ENCODE results near the gene NHSL1. TPM values are rescaled to one million over a fixed set of nuclear protein-coding genes. Genes with fewer than 3 reads are reported as not detected.

The NHSL1 gene
- total RNA-seq, result 15.5 and 28.9 TPM in 2 replicates

GRCh38 chr6:138499303-138500018 lies at the start of gene NHSL1:
Gene NHSL1, minus strand, starts transcription at chr6:138499494. Its CDS starts 204 bp downstream, at chr6:138499290.

GRCh38 chr6:138403801-138404665 lies 95.3 kb downstream of the NHSL1 start, which contains the start of gene HEBP2:
Gene HEBP2, plus strand, starts transcription at chr6:138404223. Its CDS starts 273 bp downstream, at chr6:138404496.

GRCh38 chr6:138377844-138378243 lies 121.5 kb downstream of the NHSL1 start, which contains the start of gene SMIM28:
Gene SMIM28, plus strand, starts transcription at chr6:138377905. Its CDS starts 168 bp downstream, at chr6:138378073.

Small RNA genes within 50 kb of the gene (small RNA-seq; reads per million reads assigned to genes)
- gene AL031003.1 (ENCODE audit: low replicate concordance) (not detected), gene AL391669.1 (ENCODE audit: low replicate concordance) (not detected), gene MIR3145 (ENCODE audit: low replicate concordance) (0.20 reads per million)

Other genes with a start within 250 kb of the NHSL1 start
- gene SMIM28, start 121.6 kb downstream of the NHSL1 start, total RNA-seq, result not detected in 2 replicates
- 7.7 and 35.2 TPM in 2 replicates for gene HEBP2, start 95.3 kb downstream of the NHSL1 start, total RNA-seq

Measured in placental pericyte (primary cell).